Keratinocyte (primary cell): Measurements from ENCODE around the gene RAB5A.

Experiments
- CTCF ChIP-seq, 3 experiments: IDR thresholded peaks in 1 of 3; conservative IDR thresholded peaks in 1 of 3; optimal IDR thresholded peaks in 1 of 3; 2 replicates in 2 of 3; 3 replicates in 1 of 3; pipeline versions ENCODE3 to v1.5.1; 2011; ENCODE audit warnings: low read length in 3 of 3, mild to moderate bottlenecking in 3 of 3, moderate library complexity in 2 of 3, control low read depth in 1 of 3, inconsistent platforms in 1 of 3; ENCODE audit not compliant: insufficient read depth in 2 of 3; ENCODE audit errors: extremely low read depth in 1 of 3
- EZH2 ChIP-seq: IDR thresholded peaks from one replicate; pipeline ENCODE4 v1.6.1; 2012; ENCODE audit warnings: inconsistent platforms, mild to moderate bottlenecking, low read length, moderate library complexity

- no peak for TF ChIP-seq CTCF (optimal IDR thresholded peaks at IDR 0.05 in 1 of 3, IDR thresholded peaks at IDR 0.05 in 1 of 3, conservative IDR thresholded peaks at IDR 0.05 in 1 of 3; ENCODE audit: extremely low read depth in 1 of 3, insufficient read depth in 2 of 3, low read length in 3 of 3)
- no peak for TF ChIP-seq EZH2
Observed at GRCh38 chr3:20008646-20009045, 61.7 kb downstream of the RAB5A start.
